ENCODE results near the gene SSTR4. TPM values are rescaled to one million over a fixed set of nuclear protein-coding genes. Genes with fewer than 3 reads are reported as not detected.

Gene SSTR4
- total and polyA plus RNA-seq, 2 donors from 2014 or later = not detected

GRCh38 chr20:23003881-23004460 is 31.1 kb upstream of the SSTR4 start:
- no peak for FAIRE-seq
- no peak for TF ChIP-seq CTCF (IDR thresholded peaks at IDR 0.05; ENCODE audit: borderline replicate concordance, extremely low read depth, insufficient read depth)
- H3K27me3 ChIP-seq (ENCODE audit: control insufficient read depth, insufficient read depth, low read length) = no peaks in the 10 kb centered on the region
- no peak overlapping the region for H3K9ac ChIP-seq (ENCODE audit: low read length in 3 of 3)
- no peak overlapping the region for H3K4me3 ChIP-seq (ENCODE audit: low read length in 3 of 3)
- intact Hi-C loops (cut with DNase I) = no loop called here
- no peak for DNase-seq
- H3K27ac ChIP-seq (ENCODE audit: low read depth in 2 of 2, low read length in 2 of 2) = no peak overlapping the region
- no peaks in the 10 kb centered on the region for H3K4me1 ChIP-seq (ENCODE audit: control insufficient read depth in 2 of 3, insufficient read depth in 2 of 3, low read depth in 1 of 3, low read length in 3 of 3)
- H3K36me3 ChIP-seq (ENCODE audit: control insufficient read depth in 2 of 3, insufficient read depth in 3 of 3, low read length in 3 of 3) = no peaks in the 10 kb centered on the region
- H3K9me3 ChIP-seq (ENCODE audit: control insufficient read depth in 2 of 3, insufficient read depth in 1 of 3, low read length in 3 of 3) = no peaks in the 10 kb centered on the region

- H3K9ac ChIP-seq (ENCODE audit: low read length in 3 of 3) = no peak overlapping the region
- H3K36me3 ChIP-seq (ENCODE audit: control insufficient read depth in 2 of 3, insufficient read depth in 3 of 3, low read length in 3 of 3) = no peaks in the 10 kb centered on the region
- intact Hi-C loops (cut with DNase I) = no loop called here
- H3K27ac ChIP-seq (ENCODE audit: low read depth in 2 of 2, low read length in 2 of 2) = no peak overlapping the region
- no peak for TF ChIP-seq CTCF (IDR thresholded peaks at IDR 0.05; ENCODE audit: borderline replicate concordance, extremely low read depth, insufficient read depth)
- no peaks in the 10 kb centered on the region for H3K9me3 ChIP-seq (ENCODE audit: control insufficient read depth in 2 of 3, insufficient read depth in 1 of 3, low read length in 3 of 3)
- DNase-seq (no peak), FAIRE-seq (no peak)
- H3K4me3 ChIP-seq (ENCODE audit: low read length in 3 of 3) = no peak overlapping the region
- H3K27me3 ChIP-seq (ENCODE audit: control insufficient read depth, insufficient read depth, low read length) = no peaks in the 10 kb centered on the region
- H3K4me1 ChIP-seq (ENCODE audit: control insufficient read depth in 2 of 3, insufficient read depth in 2 of 3, low read depth in 1 of 3, low read length in 3 of 3) = no peaks in the 10 kb centered on the region
These were observed 29.3 kb upstream of the SSTR4 start for GRCh38 chr20:23005776-23006175.

GRCh38 chr20:23007462-23007861 is 27.6 kb upstream of the SSTR4 start:
- intact Hi-C loops (cut with DNase I) = no loop called here
- FAIRE-seq = no peak
- no peak for TF ChIP-seq CTCF (IDR thresholded peaks at IDR 0.05; ENCODE audit: borderline replicate concordance, extremely low read depth, insufficient read depth)

More at GRCh38 chr20:23007462-23007861, 27.6 kb upstream of the SSTR4 start:
- DNase-seq = no peak
- H3K27ac ChIP-seq (ENCODE audit: low read depth in 2 of 2, low read length in 2 of 2) = no peak overlapping the region
- H3K9ac ChIP-seq (ENCODE audit: low read length in 3 of 3) = no peak overlapping the region
- H3K27me3 ChIP-seq (ENCODE audit: control insufficient read depth, insufficient read depth, low read length) = no peaks in the 10 kb centered on the region
- no peaks in the 10 kb centered on the region for H3K36me3 ChIP-seq (ENCODE audit: control insufficient read depth in 2 of 3, insufficient read depth in 3 of 3, low read length in 3 of 3)
- no peak overlapping the region for H3K4me3 ChIP-seq (ENCODE audit: low read length in 3 of 3)
- no peaks in the 10 kb centered on the region for H3K4me1 ChIP-seq (ENCODE audit: control insufficient read depth in 2 of 3, insufficient read depth in 2 of 3, low read depth in 1 of 3, low read length in 3 of 3)
- no peaks in the 10 kb centered on the region for H3K9me3 ChIP-seq (ENCODE audit: control insufficient read depth in 2 of 3, insufficient read depth in 1 of 3, low read length in 3 of 3)
